ENCODE measurements around the gene TEC. TPM values are rescaled to one million over a fixed set of nuclear protein-coding genes. Genes with fewer than 3 reads are reported as not detected.

TEC gene
- total RNA-seq, 5 donors from 2014 or later (not counting 1 experiment from before 2014, with no cell fraction given): 1.7 to 5.4 (median 2.5) TPM

DNA sequence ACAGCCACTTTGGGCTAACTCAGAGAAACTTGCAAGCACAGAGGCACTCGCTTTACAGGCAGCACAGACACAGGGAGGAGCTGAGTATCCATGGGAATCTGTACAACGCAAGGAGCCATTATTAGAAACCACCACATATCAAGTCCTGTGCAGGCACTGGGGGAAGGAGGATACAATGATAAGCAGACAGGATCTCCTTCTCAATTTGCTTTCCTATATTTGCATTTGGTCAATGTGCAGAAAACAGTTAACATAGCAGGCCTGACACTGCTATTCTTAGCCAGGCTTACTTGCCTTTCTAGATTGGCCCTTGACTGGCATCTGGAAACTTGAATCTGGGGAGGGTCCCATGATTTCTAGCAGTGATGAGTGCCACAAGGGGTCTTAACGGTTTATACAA, 65.8 kb downstream of the TEC start:
- Histone ChIP-seq H3K27me3 (replicated peaks in 1 of 2; ENCODE audit: control insufficient read depth in 2 of 2, extremely low read depth in 1 of 2, insufficient read depth in 2 of 2, low read length in 1 of 2) (no peaks in the 10 kb centered on the region), H3K4me3 (ENCODE audit: control insufficient read depth in 1 of 2, extremely low read depth in 1 of 2, low read length in 1 of 2) (no peak overlapping the region), H3K27ac (ENCODE audit: low read length) (no peak overlapping the region), H3K36me3 (ENCODE audit: control insufficient read depth in 2 of 2, extremely low read depth in 1 of 2, insufficient read depth in 1 of 2, low read length in 1 of 2) (no peaks in the 10 kb centered on the region), H3K4me1 (ENCODE audit: control insufficient read depth in 1 of 2, extremely low read depth in 1 of 2, insufficient read depth in 2 of 2, low read length in 2 of 2) (no peaks in the 10 kb centered on the region), H3K9me3 (no peaks in the 10 kb centered on the region)
- ChIA-PET CTCF (no interaction called here), POLR2A (no interaction called here)
- WGBS (ENCODE audit: insufficient coverage): 60% methylated on average over 1 of the region's 3 CpGs
- H3K36me3 Mint-ChIP-seq: peaks cover 15% of the 10 kb centered on the region
- peaks cover 0 to 5% (median 0%) of the 10 kb centered on the region in 3 donors for H3K9me3 Mint-ChIP-seq
- peaks cover 8% of the 10 kb centered on the region in 2 donors for H3K27me3 Mint-ChIP-seq
- no peak overlapping the region for H3K4me3 Mint-ChIP-seq
- H3K27ac Mint-ChIP-seq: no peak overlapping the region
- ATAC-seq (replicated peaks in 1 of 4) (no peak), DNase-seq (no peak)
- no peaks in the 10 kb centered on the region for H3K4me1 Mint-ChIP-seq

DNA sequence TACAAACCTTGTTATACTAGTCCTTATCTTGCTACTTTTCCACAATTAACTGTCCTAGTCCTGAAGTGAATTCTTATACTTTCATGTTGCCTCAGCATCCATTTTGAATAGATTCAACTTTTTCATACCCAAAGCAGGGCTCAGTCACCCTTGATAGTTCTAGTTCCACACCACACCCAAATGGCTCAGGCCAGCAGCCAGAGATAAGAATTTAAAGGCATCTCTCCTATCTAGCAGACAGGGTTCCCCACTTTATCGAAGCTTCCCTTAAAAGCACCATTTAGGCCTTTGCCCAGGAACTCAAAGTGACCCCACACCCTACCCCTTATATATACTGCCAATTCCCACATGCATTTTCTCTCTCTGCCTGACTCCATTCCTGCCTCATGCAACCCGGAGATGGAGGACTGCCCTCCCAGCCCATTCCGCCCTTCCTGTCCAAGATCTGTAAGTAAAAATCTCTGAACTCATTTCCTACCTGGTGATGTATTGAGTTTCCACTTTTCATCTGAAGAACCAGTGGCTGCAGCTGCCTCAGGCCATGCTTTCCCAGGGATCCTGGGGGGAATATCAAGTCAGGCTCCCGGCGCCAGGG, 71.9 kb downstream of the TEC start:
- Histone ChIP-seq H3K36me3 (ENCODE audit: control insufficient read depth in 2 of 2, extremely low read depth in 1 of 2, insufficient read depth in 1 of 2, low read length in 1 of 2) (no peaks in the 10 kb centered on the region), H3K27ac (ENCODE audit: low read length) (no peak overlapping the region), H3K9me3 (no peaks in the 10 kb centered on the region), H3K4me1 (ENCODE audit: control insufficient read depth in 1 of 2, extremely low read depth in 1 of 2, insufficient read depth in 2 of 2, low read length in 2 of 2) (no peaks in the 10 kb centered on the region), H3K4me3 (ENCODE audit: control insufficient read depth in 1 of 2, extremely low read depth in 1 of 2, low read length in 1 of 2) (no peak overlapping the region), H3K27me3 (replicated peaks in 1 of 2; ENCODE audit: control insufficient read depth in 2 of 2, extremely low read depth in 1 of 2, insufficient read depth in 2 of 2, low read length in 1 of 2) (peaks cover 0 to 4% of the 10 kb centered on the region in 2 experiments)
- ATAC-seq (replicated peaks in 1 of 4) (no peak), DNase-seq (no peak)
- ChIA-PET POLR2A (no interaction called here), CTCF (no interaction called here)
- peaks cover 6 to 10% (median 8%) of the 10 kb centered on the region in 3 donors for H3K4me1 Mint-ChIP-seq
- H3K9me3 Mint-ChIP-seq: peaks cover 0 to 5% (median 0%) of the 10 kb centered on the region in 3 donors
- H3K36me3 Mint-ChIP-seq: peaks cover 9% of the 10 kb centered on the region
- 92% methylated on average over 2 of the region's 5 CpGs for WGBS (ENCODE audit: insufficient coverage)
- H3K27me3 Mint-ChIP-seq: peaks cover 6 to 8% of the 10 kb centered on the region in 2 donors
- H3K4me3 Mint-ChIP-seq: no peak overlapping the region
- H3K27ac Mint-ChIP-seq: no peak overlapping the region

GRCh38 chr4:48196758-48197504, 72.7 kb downstream of the TEC start:
- WGBS (ENCODE audit: insufficient coverage): 74% methylated on average over 4 of the region's 9 CpGs

DNA sequence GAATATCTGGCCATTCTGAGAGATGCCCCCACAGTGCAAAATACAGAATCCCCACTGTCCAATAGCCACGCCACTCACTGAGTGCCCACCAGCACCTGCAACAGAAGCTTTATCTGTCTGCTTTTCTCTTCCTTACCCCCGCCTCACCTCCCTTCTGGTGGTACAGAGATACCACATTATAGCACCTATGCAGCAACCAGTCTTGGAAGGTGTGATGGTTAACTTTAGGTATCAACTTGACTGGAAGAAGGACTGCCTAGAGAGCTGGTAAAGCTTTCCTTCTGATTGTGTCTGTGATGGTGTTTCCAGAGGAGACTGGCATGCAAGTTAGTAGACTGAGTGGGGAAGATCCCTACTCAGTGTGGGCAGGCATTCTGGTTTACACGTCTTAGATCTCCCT, 73.8 kb downstream of the TEC start:
- Mint-ChIP-seq H3K9me3 (peaks cover 0 to under 1% (median 0%) of the 10 kb centered on the region in 3 donors), H3K4me3 (no peak overlapping the region), H3K4me1 (peaks cover 6 to 10% (median 8%) of the 10 kb centered on the region in 3 donors), H3K27me3 (peaks cover 0 to under 1% of the 10 kb centered on the region in 2 donors), H3K27ac (no peak overlapping the region), H3K36me3 (peaks cover under 1% of the 10 kb centered on the region)
- Histone ChIP-seq H3K27me3 (replicated peaks in 1 of 2; ENCODE audit: control insufficient read depth in 2 of 2, extremely low read depth in 1 of 2, insufficient read depth in 2 of 2, low read length in 1 of 2) (peaks cover 0 to 4% of the 10 kb centered on the region in 2 experiments), H3K36me3 (ENCODE audit: control insufficient read depth in 2 of 2, extremely low read depth in 1 of 2, insufficient read depth in 1 of 2, low read length in 1 of 2) (no peaks in the 10 kb centered on the region), H3K4me1 (ENCODE audit: control insufficient read depth in 1 of 2, extremely low read depth in 1 of 2, insufficient read depth in 2 of 2, low read length in 2 of 2) (no peaks in the 10 kb centered on the region), H3K27ac (ENCODE audit: low read length) (no peak overlapping the region), H3K9me3 (no peaks in the 10 kb centered on the region), H3K4me3 (ENCODE audit: control insufficient read depth in 1 of 2, extremely low read depth in 1 of 2, low read length in 1 of 2) (no peak overlapping the region)
- DNase-seq (no peak), ATAC-seq (replicated peaks in 1 of 4) (no peak)
- ChIA-PET CTCF (interaction anchor here in 1 of 2 donors (0.7 kb wide), 1 partner anchor 11 kb away, joined by 3 read pairs; no protein-coding TSS in a partner anchor), POLR2A (no interaction called here)
- 92% methylated on average over 2 of the region's 3 CpGs for WGBS (ENCODE audit: insufficient coverage)

More at GRCh38 chr4:48196758-48197504, 72.7 kb downstream of the TEC start:
- Histone ChIP-seq H3K27ac (ENCODE audit: low read length) (no peak overlapping the region), H3K4me1 (ENCODE audit: control insufficient read depth in 1 of 2, extremely low read depth in 1 of 2, insufficient read depth in 2 of 2, low read length in 2 of 2) (no peaks in the 10 kb centered on the region), H3K9me3 (no peaks in the 10 kb centered on the region), H3K27me3 (replicated peaks in 1 of 2; ENCODE audit: control insufficient read depth in 2 of 2, extremely low read depth in 1 of 2, insufficient read depth in 2 of 2, low read length in 1 of 2) (peaks cover 0 to 4% of the 10 kb centered on the region in 2 experiments), H3K36me3 (ENCODE audit: control insufficient read depth in 2 of 2, extremely low read depth in 1 of 2, insufficient read depth in 1 of 2, low read length in 1 of 2) (no peaks in the 10 kb centered on the region), H3K4me3 (ENCODE audit: control insufficient read depth in 1 of 2, extremely low read depth in 1 of 2, low read length in 1 of 2) (no peak overlapping the region)
- ChIA-PET POLR2A (no interaction called here), CTCF (interaction anchor here in 1 of 2 donors (0.7 kb wide), 1 partner anchor 13 kb away, joined by 3 read pairs; no protein-coding TSS in a partner anchor)
- no peak for DNase-seq
- Mint-ChIP-seq H3K4me1 (peaks cover 6 to 10% (median 8%) of the 10 kb centered on the region in 3 donors), H3K9me3 (peaks cover 0 to 5% (median 0%) of the 10 kb centered on the region in 3 donors), H3K27me3 (peaks cover 6 to 8% of the 10 kb centered on the region in 2 donors), H3K4me3 (no peak overlapping the region), H3K36me3 (peaks cover 9% of the 10 kb centered on the region), H3K27ac (no peak overlapping the region)
- ATAC-seq (replicated peaks in 1 of 4): no peak

DNA sequence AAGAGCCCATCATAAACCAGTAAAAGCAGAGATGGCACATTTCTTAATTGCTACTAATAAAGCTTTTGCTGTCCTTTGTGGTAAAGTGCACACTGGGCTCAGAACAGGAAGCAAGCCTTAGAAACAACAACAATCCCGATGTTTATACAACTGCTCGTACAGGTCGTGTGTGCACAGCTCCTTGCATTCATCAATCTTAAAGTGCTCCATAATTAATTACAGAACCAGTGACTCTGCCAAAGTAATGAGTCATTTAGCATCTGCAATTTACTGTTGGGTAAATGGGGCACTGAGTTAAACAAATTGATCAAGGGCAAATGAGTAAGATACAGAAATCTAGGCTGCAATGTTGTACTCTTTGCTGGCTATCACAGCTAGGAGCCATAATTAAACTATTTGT, 74.3 kb downstream of the TEC start:
- no CpG with 5 or more reads among the region's 3 CpGs for WGBS (ENCODE audit: insufficient coverage)
- no peaks in the 10 kb centered on the region for H3K9me3 Mint-ChIP-seq
- no peaks in the 10 kb centered on the region for H3K27me3 Mint-ChIP-seq
- DNase-seq (no peak), ATAC-seq (replicated peaks in 1 of 4) (peak in 1 of 4 experiments; percentile 32)
- no peak overlapping the region for H3K4me3 ChIP-seq (ENCODE audit: control insufficient read depth in 1 of 2, extremely low read depth in 1 of 2, low read length in 1 of 2)
- no peaks in the 10 kb centered on the region for H3K36me3 ChIP-seq (ENCODE audit: control insufficient read depth in 2 of 2, extremely low read depth in 1 of 2, insufficient read depth in 1 of 2, low read length in 1 of 2)
- H3K27ac ChIP-seq (ENCODE audit: low read length): no peak overlapping the region
- H3K27me3 ChIP-seq (replicated peaks in 1 of 2; ENCODE audit: control insufficient read depth in 2 of 2, extremely low read depth in 1 of 2, insufficient read depth in 2 of 2, low read length in 1 of 2): peaks cover 0 to 4% of the 10 kb centered on the region in 2 experiments
- H3K4me3 Mint-ChIP-seq: no peak overlapping the region
- no peaks in the 10 kb centered on the region for H3K36me3 Mint-ChIP-seq
- POLR2A ChIA-PET: no interaction called here
- no peaks in the 10 kb centered on the region for H3K4me1 ChIP-seq (ENCODE audit: control insufficient read depth in 1 of 2, extremely low read depth in 1 of 2, insufficient read depth in 2 of 2, low read length in 2 of 2)
- H3K9me3 ChIP-seq: no peaks in the 10 kb centered on the region
- CTCF ChIA-PET: no interaction called here
- peaks cover 6 to 10% (median 8%) of the 10 kb centered on the region in 3 donors for H3K4me1 Mint-ChIP-seq
- H3K27ac Mint-ChIP-seq: no peak overlapping the region

- no peaks in the 10 kb centered on the region for H3K27me3 Mint-ChIP-seq
- H3K27ac Mint-ChIP-seq: no peak overlapping the region
- H3K36me3 Mint-ChIP-seq: no peaks in the 10 kb centered on the region
- H3K4me1 Mint-ChIP-seq: peaks cover 6 to 10% (median 8%) of the 10 kb centered on the region in 3 donors
- Histone ChIP-seq H3K4me1 (ENCODE audit: control insufficient read depth in 1 of 2, extremely low read depth in 1 of 2, insufficient read depth in 2 of 2, low read length in 2 of 2) (no peaks in the 10 kb centered on the region), H3K27me3 (replicated peaks in 1 of 2; ENCODE audit: control insufficient read depth in 2 of 2, extremely low read depth in 1 of 2, insufficient read depth in 2 of 2, low read length in 1 of 2) (peaks cover 0 to 4% of the 10 kb centered on the region in 2 experiments), H3K9me3 (no peaks in the 10 kb centered on the region), H3K4me3 (ENCODE audit: control insufficient read depth in 1 of 2, extremely low read depth in 1 of 2, low read length in 1 of 2) (no peak overlapping the region), H3K27ac (ENCODE audit: low read length) (no peak overlapping the region), H3K36me3 (ENCODE audit: control insufficient read depth in 2 of 2, extremely low read depth in 1 of 2, insufficient read depth in 1 of 2, low read length in 1 of 2) (no peaks in the 10 kb centered on the region)
- WGBS (ENCODE audit: insufficient coverage): no CpG with 5 or more reads among the region's 1 CpG
- ATAC-seq (replicated peaks in 1 of 4) (no peak), DNase-seq (no peak)
- no peak overlapping the region for H3K4me3 Mint-ChIP-seq
- POLR2A ChIA-PET: no interaction called here
- no peaks in the 10 kb centered on the region for H3K9me3 Mint-ChIP-seq
- CTCF ChIA-PET: no interaction called here
Measured at GRCh38 chr4:48194971-48195370, 74.7 kb downstream of the TEC start.

Data from T-cell (primary cell).